ENCODE results near the gene SIRT1.
"Not testable (repeated sequence)": the region's sequence is repeated elsewhere in the genome, so short reads cannot be mapped to it uniquely, and the experiment has no call there.

SIRT1 gene

DNA sequence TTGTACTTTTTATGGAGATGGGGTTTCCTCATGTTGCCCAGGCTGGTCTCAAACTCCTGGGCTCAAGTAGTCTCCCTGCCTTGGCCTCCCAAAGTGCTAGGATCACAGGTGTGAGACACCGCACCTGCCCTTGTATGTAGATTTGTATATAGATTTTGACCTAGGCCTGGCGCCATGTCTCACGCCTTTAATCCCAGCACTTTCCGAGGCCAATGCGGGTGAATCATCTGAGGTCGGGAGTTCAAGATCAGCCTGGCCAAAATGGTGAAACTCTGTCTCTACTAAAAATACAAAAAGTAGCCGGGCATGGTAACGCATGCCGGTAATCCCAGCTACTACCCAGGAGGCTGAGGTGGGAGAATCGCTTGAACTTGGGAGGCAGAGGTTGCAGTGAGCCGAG lies 7.0 kb upstream of the SIRT1 start:
- DNase-seq (ENCODE audit: low spot score), result not testable (repeated sequence)

DNA sequence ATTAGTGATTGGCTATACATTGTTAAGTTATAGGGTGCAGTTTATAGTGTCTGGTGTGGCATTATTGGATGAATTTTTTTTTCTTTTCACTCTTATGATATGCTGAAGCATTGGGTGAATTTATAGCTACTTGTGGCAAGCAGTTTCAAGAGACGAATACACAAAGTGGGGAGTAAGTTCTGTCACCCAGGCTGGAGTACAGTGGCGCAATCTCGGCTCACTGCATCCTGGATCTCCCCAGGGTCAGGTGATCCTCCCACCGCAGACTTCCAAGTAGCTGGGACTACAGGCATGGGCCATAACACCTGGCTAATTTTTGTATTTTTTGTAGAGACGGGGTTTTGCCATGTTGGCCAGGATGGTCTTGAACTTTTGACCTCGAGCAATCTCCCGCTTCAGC lies 6.3 kb upstream of the SIRT1 start:
- DNase-seq (ENCODE audit: low spot score), result no peak

DNA sequence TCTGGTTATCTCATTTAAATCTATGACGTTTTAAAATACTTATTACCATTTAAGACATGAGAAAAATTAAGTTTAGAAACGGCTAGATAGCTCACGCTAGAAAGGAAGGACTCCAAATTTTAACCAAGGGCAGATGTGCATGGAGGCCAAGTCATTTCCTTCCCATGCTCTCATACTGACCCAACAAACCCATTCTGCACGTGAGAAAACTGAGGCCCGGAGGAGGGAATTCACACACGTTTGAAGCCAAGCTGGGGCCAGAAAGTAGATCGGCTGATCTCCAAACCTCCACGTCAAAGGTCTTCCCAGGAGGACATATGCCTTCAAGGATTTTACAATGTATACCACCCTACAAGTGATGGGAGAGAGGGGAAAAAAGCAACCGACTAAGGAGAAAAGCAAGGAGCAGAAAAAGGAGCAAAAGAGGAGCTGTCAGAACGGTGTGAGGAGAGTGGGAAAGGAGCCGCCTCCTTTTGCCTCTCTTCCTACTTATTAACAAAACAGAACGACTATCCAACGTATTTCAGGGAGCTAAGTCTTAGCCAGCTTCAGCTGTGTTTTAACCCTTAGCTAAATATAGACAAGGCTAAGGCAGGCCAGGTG lies 645 bp upstream of the SIRT1 start:
- peak; percentile 6 for DNase-seq (ENCODE audit: low spot score)

DNA sequence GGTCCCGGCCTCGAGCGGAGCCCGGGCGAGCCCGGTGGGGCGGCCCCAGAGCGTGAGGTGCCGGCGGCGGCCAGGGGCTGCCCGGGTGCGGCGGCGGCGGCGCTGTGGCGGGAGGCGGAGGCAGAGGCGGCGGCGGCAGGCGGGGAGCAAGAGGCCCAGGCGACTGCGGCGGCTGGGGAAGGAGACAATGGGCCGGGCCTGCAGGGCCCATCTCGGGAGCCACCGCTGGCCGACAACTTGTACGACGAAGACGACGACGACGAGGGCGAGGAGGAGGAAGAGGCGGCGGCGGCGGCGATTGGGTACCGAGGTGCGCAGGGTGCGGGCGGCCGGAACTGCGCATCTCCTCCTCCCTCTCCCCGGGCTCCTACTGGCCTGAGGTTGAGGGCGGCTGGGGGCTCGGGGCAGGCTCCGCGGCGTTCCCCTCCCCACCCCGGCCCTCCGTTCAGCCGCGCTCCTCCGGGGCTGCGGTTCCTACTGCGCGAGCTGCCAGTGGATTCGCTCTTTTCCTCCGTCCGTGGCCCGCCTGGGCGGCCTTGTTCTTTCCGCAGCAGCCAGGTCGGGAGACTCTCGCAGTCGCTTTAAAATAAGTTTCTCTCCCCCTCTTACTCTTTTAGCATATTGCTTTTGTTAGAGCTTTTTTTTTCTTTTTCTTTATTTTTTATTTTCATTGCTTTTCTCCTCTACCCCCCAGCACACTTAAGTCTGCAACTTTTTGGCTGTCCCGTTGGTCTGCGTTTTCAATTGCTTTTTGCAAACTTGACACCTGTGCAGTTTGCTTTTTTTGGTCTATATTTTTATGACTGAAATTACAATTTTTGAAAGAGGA lies 600 bp downstream of the SIRT1 start:
- DNase-seq (ENCODE audit: low spot score), result peak; percentile 65

DNA sequence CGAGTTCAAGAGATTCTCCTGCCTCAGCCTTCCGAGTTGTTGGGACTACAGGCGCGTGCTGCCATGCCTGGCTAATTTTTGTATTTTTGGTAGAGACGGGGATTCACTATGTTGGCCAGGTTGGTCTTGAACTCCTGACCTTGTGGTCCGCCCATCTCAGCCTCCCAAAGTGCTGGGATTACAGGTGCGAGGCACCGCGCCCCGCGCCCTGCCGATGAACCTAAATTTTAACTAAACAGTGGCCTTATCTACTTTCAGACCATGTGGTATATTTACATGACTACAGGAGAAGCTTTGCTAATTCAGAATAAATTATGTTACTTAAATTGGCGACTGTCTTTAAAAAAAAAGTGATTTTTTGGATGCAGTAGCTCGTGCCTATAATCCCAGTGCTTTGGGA lies 9.2 kb downstream of the SIRT1 start:
- no peak for DNase-seq (ENCODE audit: low spot score)

DNA sequence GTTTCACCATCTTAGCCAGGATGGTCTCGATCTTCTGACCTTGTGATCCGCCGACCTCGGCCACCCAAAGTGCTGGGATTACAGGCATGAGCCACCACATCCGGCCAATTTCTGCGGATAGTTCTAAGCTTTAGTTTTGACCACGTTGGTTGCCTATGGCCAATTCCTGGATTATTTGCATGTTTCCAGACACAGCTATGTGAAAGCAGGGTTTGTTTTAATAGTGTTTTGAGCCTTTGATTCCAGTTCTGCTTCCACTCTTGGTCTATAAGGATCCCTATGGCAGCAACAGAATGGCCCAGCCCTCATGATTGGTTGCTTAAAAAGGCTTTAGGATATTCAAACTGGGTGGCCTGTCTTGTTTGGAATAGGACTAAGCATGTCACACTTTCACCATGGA lies 19.1 kb downstream of the SIRT1 start:
- DNase-seq (ENCODE audit: low spot score), result no peak

DNA sequence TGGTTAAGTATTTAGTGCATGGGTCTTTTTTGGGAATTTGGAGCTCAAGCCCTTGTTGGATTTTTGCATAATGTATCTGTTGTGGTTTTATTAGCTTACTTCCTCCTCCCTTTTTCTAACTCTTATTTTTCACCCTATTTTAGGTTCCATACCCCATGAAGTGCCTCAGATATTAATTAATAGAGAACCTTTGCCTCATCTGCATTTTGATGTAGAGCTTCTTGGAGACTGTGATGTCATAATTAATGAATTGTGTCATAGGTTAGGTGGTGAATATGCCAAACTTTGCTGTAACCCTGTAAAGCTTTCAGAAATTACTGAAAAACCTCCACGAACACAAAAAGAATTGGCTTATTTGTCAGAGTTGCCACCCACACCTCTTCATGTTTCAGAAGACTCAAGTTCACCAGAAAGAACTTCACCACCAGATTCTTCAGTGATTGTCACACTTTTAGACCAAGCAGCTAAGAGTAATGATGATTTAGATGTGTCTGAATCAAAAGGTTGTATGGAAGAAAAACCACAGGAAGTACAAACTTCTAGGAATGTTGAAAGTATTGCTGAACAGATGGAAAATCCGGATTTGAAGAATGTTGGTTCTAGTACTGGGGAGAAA lies 28.0 kb downstream of the SIRT1 start:
- peak; percentile 18 for DNase-seq (ENCODE audit: low spot score)

DNA sequence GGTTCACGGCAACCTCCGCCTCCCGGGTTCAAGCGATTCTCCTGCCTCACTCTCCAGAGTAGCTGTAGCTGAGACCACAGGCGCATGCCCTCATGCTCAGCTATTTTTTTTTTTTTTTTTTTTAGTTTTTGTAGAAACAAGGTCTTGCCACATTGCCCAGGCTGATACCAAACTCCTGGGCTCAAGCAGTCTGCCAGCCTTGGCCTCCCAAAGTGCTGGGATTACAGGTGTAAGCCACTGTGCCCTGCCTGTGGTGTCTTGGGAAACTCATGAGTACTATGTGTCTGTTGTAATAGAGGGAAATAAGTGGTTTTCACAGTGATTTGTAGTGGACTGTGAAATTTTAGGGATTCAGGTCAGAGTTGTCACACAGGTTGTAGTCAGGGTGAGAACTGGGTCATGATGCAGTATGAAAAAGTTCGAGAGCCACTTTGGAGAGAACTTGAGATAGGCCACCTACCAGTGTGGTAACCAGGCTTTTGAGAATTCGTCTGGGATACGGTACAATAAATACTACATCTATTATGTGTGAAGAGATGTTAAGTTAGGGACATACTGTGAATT lies 30.4 kb downstream of the SIRT1 start:
- no peak for DNase-seq (ENCODE audit: low spot score)

DNA sequence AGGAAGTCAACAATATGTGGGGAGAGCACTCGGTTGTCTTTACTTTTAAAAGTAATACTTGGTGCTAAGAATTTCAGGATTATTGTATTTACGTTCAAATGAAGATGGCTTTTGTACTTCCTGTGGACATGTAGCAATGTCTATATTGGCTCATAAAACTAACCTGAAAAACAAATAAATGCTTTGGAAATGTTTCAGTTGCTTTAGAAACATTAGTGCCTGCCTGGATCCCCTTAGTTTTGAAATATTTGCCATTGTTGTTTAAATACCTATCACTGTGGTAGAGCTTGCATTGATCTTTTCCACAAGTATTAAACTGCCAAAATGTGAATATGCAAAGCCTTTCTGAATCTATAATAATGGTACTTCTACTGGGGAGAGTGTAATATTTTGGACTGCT lies 32.7 kb downstream of the SIRT1 start:
- DNase-seq (ENCODE audit: low spot score), result no peak

DNA sequence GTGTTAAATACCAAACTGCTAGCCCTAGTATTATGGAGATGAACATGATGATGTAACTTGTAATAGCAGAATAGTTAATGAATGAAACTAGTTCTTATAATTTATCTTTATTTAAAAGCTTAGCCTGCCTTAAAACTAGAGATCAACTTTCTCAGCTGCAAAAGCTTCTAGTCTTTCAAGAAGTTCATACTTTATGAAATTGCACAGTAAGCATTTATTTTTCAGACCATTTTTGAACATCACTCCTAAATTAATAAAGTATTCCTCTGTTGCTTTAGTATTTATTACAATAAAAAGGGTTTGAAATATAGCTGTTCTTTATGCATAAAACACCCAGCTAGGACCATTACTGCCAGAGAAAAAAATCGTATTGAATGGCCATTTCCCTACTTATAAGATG lies 33.2 kb downstream of the SIRT1 start:
- DNase-seq (ENCODE audit: low spot score), result no peak

DNA sequence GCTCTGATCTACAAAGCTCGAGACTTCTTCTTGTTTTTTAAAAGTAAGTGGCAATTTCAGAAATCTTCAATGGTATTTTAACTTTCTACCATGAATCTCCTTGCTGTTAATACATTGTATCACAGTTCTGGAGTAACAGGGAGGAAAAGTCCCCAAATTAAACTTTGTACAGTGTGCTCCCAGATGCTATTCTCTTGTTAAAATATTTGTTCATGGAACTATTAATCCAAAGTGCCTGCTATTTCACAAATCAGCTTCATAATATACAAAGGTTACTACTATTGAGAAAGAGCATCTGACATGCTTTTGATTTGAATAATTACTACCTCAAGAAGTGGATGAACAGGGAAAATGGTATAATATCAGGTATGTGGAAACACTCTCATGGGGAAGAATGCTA lies 36.6 kb downstream of the SIRT1 start:
- DNase-seq (ENCODE audit: low spot score), result no peak

DNA sequence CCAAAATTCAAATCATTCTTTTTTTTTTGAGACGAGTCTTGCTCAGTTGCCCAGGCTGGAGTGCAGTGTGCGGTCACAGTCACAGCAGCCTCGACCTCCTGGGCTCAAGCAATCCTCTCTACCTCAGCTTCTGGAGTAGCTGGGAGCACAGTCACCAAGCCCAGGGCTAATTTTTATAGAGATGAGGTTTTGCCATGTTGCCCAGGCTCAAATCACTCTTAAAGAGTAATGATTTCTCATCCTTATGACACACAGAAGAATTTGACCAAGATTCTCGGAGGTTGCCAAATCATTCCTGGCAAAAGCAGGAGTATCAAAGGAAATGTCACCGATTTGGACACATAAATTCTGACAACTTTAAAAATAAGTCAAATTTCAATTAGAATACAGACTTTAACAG lies 39.1 kb downstream of the SIRT1 start:
- peak; percentile 15 for DNase-seq (ENCODE audit: low spot score)

DNA sequence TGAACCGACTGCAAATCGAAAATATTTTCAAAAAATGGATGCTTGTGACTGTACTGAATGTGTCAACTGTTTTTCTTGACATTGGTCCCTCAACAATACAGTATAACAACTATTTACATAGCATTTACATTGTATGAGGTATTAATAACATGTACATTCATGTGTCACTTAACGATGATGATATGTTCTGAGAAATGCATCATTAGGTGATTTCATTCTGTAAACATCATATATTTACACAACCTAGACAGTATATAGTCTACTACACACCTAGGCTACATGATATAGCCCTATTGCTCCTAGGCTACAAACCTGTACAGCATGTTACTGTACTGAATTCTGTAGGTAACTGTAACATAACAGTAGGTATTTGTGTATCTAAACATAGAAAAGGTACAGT lies 39.7 kb downstream of the SIRT1 start:
- DNase-seq (ENCODE audit: low spot score), result no peak

DNA sequence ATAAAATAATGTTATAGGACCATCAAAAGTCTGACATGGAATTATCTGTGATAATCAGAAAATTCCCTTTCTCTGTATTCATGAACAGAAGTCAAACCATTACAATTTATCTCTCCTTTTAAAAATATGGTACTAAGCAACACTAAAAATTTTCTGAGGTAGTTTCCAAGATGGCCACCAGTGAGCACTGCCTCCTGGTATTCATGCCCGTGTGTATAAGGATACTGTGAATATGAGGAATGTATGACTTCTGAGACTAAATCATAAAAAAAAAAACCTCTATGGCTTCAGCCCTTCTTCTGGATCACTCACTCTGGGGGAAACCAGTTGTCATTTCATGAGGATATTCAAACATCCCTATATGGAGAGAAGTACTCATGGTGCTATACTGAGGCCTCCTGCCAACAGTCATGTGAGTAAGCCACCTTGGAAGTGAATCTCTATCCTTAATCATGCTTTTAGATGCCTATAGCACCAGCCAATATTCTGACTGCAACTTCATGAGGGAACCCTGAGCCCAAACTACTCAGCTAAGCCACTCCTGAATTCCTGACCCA lies 41.1 kb downstream of the SIRT1 start:
- DNase-seq (ENCODE audit: low spot score), result peak; percentile 51

DNA sequence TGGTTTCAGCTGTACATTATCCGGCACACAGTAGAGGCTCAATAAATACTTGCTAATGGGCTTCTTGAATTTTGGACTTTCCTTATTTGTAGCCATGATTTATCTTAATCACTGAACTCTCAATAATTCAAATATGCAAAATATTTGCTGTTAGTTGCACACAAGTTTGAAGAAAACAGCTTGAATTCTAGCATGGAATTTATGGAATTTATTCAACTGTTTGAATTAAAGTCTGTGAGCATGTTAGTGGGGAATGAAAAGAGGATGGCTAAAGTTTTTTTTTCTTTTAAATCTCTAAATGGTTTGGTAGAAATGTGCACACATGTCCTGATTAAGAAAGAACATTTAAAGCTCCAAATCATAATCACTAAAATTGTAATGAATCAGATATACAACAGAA lies 42.5 kb downstream of the SIRT1 start:
- DNase-seq (ENCODE audit: low spot score), result peak; percentile 27

DNA sequence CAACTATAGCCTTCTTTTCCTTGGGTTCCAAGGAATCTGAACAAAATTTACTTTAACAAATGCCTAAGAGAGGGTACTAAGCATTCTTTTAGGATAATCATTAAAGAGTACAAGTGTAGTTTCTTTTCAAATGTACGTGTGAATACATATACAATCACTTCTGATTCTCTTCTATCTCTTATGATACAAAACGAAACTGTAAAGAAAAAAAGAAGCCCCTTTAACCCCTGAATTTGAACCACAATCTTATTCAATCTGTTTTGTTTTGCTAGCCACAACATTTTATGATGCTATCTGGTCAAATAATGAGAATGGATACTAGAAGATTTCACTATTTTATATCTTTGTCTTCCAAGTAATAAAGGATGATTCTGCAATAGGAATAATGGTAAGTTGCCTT lies 48.7 kb downstream of the SIRT1 start:
- DNase-seq (ENCODE audit: low spot score), result no peak

DNA sequence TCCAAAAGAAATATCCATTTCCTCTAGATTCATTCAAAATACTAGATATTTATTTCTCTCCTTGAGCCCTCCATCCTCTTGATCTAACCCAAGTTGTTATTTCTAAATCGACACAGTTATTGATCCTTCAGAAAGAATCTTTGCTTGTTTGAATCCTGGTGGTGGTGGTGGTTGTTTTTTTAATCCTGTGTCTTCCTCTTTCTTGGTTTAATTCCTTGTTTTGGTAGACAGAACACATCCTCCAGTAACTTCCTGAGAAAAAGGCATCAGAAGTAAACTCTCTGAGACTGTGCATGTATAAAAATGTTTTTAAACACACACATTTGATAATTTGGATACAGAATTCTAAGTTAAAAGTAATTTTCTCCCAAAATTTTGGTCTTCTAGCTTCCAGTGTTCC lies 49.9 kb downstream of the SIRT1 start:
- DNase-seq (ENCODE audit: low spot score), result no peak

DNA sequence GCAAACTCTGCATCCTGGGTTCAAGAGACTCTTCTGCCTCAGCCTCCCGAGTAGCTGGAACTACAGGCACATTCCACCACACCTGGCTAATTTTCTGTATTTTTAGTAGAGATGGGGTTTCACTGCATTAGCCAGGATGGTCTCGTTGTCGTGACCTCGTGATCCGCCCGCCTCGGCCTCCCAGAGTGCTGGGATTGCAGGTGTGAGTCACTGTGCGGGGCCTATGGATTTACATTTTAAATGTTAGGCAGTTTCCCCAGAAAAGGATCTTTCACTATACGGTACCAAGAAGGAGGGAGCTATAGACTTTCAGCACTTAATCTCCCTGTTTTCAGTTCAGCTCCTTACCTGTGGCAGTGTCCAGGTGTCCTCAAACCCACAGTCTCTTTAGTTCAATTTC lies 50.8 kb downstream of the SIRT1 start:
- DNase-seq (ENCODE audit: low spot score), result no peak

DNA sequence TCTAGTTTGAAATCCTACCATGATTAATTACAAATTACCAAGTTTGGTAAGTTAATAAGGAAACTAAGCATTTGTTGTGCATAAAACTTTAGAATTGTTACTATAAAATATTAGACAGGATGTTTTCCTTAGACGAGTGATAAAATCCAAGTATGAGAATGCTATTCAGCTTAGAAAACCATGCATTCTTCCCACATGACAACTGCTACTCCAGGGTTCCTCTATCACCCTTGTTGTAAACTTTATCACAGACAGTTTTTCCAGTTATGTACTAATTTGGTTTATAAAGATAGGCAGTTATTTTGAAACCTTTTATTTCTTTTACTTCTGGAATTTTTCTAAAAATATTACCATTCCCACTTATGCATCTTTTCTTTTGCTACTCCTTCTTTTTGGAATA lies 52.0 kb downstream of the SIRT1 start:
- peak; percentile 18 for DNase-seq (ENCODE audit: low spot score)

DNA sequence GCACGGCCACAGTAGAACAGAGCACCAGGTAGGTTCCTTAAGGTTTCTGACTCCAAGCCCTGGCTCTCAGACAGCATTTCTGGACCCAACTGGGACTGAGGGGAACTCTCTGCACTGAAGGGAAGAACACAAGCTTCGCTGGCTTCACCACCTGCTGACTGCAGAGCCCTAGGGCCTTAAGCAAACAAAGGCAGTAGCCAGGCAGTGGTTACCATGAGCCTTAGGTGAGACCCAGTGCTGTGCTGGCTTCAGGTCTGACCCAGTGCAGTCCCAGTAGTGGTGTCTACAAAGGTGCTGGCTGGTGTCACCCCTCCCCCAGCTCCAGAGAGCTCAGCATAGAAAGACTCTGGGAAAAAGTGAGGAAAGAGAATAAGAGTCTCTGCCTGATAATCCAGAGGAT lies 59.5 kb downstream of the SIRT1 start:
- DNase-seq (ENCODE audit: low spot score), result no peak

DNA sequence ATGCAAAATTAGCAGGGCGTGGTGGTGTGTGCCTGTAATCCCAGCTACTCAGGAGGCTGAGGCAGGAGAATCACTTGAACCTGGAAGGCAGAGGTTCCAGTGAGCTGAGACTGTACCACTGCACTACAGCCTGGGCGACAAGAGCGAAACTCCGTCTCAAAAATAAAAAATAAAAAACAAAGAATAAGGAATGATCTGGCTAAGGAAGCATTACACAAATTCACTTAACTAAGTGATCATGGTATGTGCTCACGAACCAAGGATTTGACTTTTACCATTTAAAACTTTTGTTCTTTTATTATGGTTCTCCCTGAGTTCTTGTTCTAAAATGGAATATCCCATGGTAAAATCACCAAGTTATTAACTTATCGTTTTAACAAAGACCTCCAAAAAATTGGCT lies 71.2 kb downstream of the SIRT1 start:
- no peak for DNase-seq (ENCODE audit: low spot score)

DNA sequence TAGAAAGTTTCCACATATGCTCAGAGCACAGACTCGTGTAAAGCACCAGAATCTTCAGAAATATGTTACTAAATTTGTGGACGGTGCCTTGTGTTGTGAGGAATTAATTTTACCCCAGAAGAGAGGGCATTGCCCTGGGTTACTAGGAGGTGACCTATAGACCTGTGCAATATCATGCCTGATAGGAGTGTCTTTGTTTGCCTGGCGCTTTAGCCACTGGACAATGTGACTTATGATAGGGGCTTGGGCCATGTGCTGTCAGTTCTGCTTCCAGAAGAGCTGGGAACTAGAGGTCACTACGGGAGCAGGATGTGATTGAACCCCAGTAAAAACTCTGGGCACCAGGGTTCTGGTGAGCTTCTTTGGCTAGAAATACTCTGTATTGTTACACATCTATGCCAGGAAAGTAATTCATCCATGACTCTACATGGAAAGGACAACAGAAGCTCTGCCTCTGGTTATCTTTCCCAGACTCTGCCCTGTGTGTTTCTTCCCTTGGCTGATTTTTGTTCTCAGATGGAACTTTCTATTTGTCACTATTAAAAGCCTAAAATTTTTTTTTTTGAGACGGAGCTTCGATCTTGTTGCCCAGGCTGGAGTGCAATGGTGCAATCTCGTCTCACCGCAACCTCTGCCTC lies 75.5 kb downstream of the SIRT1 start:
- no peak for DNase-seq (ENCODE audit: low spot score)

Data from AG08395 (cell line).